Stomach (tissue), 9 donors: ENCODE data around the gene RUFY4. TPM values are rescaled to one million over a fixed set of nuclear protein-coding genes. Genes with fewer than 3 reads are reported as not detected.

Experiments used
- DNase-seq, 2 donors: peaks; one replicate each; pipeline versions ENCODE4 v3.0.0 to v3.0.0-alpha.2; 2013 to 2019
- H3K27ac ChIP-seq, 5 donors: fragments of 200-600 bp in 4 of 5; sonication (generic) in 4 of 5; one replicate each; pipeline ENCODE4 v1.5.1; 2013 to 2019; ENCODE audit warnings: mild to moderate bottlenecking in 1 of 5, moderate library complexity in 1 of 5
- H3K27me3 ChIP-seq, 3 donors: fragments of 200-600 bp; sonication (generic); one replicate each; pipeline ENCODE4 v1.5.1; 2017 to 2019; ENCODE audit warnings: mixed run types in 1 of 3
- H3K36me3 ChIP-seq, 4 donors: fragments of 200-600 bp; sonication (generic); 1 replicate in 3 of 4; 2 replicates in 1 of 4; pipeline ENCODE4 v1.5.1; 2016 to 2019
- H3K4me1 ChIP-seq, 4 donors: fragments of 200-600 bp; sonication (generic); one replicate each; pipeline ENCODE4 v1.5.1; 2016 to 2019
- H3K4me3 ChIP-seq, 4 donors: fragments of 200-600 bp; sonication (generic) in 3 of 4; one replicate each; pipeline ENCODE4 v1.5.1; 2016 to 2019; ENCODE audit warnings: mild to moderate bottlenecking in 1 of 4
- H3K9me3 ChIP-seq, 4 donors: fragments of 200-600 bp; sonication (generic); one replicate each; pipeline ENCODE4 v1.5.1; 2016 to 2019
- EP300 ChIP-seq: sonication (generic); formaldehyde crosslinking; IDR thresholded peaks from one replicate; pipeline ENCODE4 v1.6.1; 2017; ENCODE audit warnings: antibody characterized with exemption
- POLR2A ChIP-seq, 4 donors: fragments of 450-650 bp; IDR thresholded peaks; one replicate each; pipeline ENCODE4 v1.6.1; 2016; ENCODE audit warnings: antibody characterized with exemption in 4 of 4, control low read depth in 2 of 4, mild to moderate bottlenecking in 1 of 4, moderate library complexity in 1 of 4
- POLR2AphosphoS5 ChIP-seq, 3 donors: sonication (generic); formaldehyde crosslinking; IDR thresholded peaks; one replicate each; pipeline ENCODE4 v1.6.1; 2016; ENCODE audit warnings: antibody characterized with exemption in 3 of 3
- WGBS, 5 donors: extraction: QIAGEN DNeasy Blood & Tissue Kit in 3 of 5; methylation state at CpG; one replicate each; pipeline versions ENCODE4 v1.1.5 to v1.1.7; 2013 to 2018; 5-methylcytosine and 5-hydroxymethylcytosine counted together
- intact Hi-C: fragments of 100-400 bp; cut with DNase I; formaldehyde crosslinking; loops from one replicate; pipeline ENCODE4 v1.15.1; 2023; ENCODE audit warnings: low total_unique reads
- polyA plus RNA-seq, 3 donors: library from polyadenylated mRNA; stranded (reverse); fragments of 200-250 nt; gene quantifications; one replicate each; pipeline ENCODE4 v1.2.3, GENCODE V29; 2013
- total RNA-seq, 5 donors: library from RNA; depleted of rRNA; stranded (reverse); fragments of >200 nt; gene quantifications; one replicate each; pipeline versions ENCODE4 v1.1.0 to v1.2.3, GENCODE V29; 2014 to 2016
- TF ChIP-seq, protein P1 (sequence below), 7 experiments: fragments of 450-650 bp in 4 of 7; fragments of 200-600 bp in 3 of 7; sonication (generic) in 3 of 7; IDR thresholded peaks; one replicate each; pipeline ENCODE4 v1.5.1; 2016 to 2019; ENCODE audit warnings: antibody characterized with exemption in 7 of 7, control low read depth in 2 of 7, mild to moderate bottlenecking in 1 of 7
- donor health status: healthy with polysubstance abuse.
- donor health status: Bipolar disorder and iron deficiency.
- donor health status: healthy.

Gene RUFY4
- total and polyA plus RNA-seq, 8 donors = 0.12 to 0.43 TPM; not detected in 6

DNA sequence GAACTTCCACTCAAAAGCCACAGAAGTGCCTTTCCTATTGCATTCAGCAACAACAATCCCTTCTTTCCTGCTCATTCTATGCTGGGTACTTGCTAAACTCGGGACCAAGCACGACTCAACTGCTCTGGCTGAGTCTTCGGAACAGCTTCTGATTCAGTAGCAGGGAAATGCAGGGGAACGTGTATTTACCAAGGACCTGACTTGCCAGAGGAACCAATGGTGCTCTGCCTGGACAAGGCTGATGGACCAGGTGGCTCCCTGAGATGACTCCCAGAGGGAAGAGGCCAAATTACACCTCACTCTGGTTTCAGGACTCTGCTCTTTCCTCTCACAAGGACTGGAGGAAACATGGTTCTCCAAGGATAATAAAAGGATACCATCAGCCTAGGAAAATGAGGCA is 69.0 kb downstream of the RUFY4 start:
- no peak for DNase-seq
- Histone ChIP-seq H3K27me3 (peaks cover 0 to 52% (median 12%) of the 10 kb centered on the region in 3 donors), H3K4me1 (no peaks in the 10 kb centered on the region), H3K36me3 (no peaks in the 10 kb centered on the region), H3K27ac (no peak overlapping the region), H3K9me3 (no peaks in the 10 kb centered on the region), H3K4me3 (no peak overlapping the region)
- 48 to 70% (median 66%) methylated on average over 4 of the region's 4 CpGs for WGBS, 5 donors
- TF ChIP-seq, protein P1, sequence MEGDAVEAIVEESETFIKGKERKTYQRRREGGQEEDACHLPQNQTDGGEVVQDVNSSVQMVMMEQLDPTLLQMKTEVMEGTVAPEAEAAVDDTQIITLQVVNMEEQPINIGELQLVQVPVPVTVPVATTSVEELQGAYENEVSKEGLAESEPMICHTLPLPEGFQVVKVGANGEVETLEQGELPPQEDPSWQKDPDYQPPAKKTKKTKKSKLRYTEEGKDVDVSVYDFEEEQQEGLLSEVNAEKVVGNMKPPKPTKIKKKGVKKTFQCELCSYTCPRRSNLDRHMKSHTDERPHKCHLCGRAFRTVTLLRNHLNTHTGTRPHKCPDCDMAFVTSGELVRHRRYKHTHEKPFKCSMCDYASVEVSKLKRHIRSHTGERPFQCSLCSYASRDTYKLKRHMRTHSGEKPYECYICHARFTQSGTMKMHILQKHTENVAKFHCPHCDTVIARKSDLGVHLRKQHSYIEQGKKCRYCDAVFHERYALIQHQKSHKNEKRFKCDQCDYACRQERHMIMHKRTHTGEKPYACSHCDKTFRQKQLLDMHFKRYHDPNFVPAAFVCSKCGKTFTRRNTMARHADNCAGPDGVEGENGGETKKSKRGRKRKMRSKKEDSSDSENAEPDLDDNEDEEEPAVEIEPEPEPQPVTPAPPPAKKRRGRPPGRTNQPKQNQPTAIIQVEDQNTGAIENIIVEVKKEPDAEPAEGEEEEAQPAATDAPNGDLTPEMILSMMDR (IDR thresholded peaks at IDR 0.05) = no peak
- TF ChIP-seq EP300 (no peak), POLR2A (IDR thresholded peaks at IDR 0.05) (no peak), POLR2AphosphoS5 (IDR thresholded peaks at IDR 0.05) (no peak)
- intact Hi-C loops = no loop called here

Other genes with a start within 250 kb of the RUFY4 start
- 100 to 1,000 TPM; 145 to 682 (median 198) TPM for gene TNS1, start 66.3 kb upstream of the RUFY4 start, total RNA-seq
- 10 to 100 TPM; 18.5 to 44.9 (median 33.2) TPM for gene TNS1, start 66.3 kb upstream of the RUFY4 start, polyA plus RNA-seq
- gene CXCR2, start 56.8 kb downstream of the RUFY4 start, total RNA-seq = 1 to 10 TPM in 1 of 5 donors, under 1 TPM in 1, not detected in 3; 0.37 to 1.2 TPM
- 1 to 10 TPM; 1.2 to 2.3 (median 2.1) TPM for gene CXCR2, start 56.8 kb downstream of the RUFY4 start, polyA plus RNA-seq
- under 1 TPM in 3 of 5 donors, not detected in 2; 0.37 to 0.87 (median 0.45) TPM for gene CXCR1, start 97.7 kb downstream of the RUFY4 start, total RNA-seq
- under 1 TPM; 0.03 to 0.62 (median 0.61) TPM for gene CXCR1, start 97.7 kb downstream of the RUFY4 start, polyA plus RNA-seq
- 100 to 1,000 TPM in 4 of 5 donors, 10 to 100 TPM in 1; 92.1 to 456 (median 234) TPM for gene ARPC2, start 147.9 kb downstream of the RUFY4 start, total RNA-seq
- 100 to 1,000 TPM; 188 to 384 (median 278) TPM for gene ARPC2, start 147.9 kb downstream of the RUFY4 start, polyA plus RNA-seq
- gene GPBAR1, start 191.8 kb downstream of the RUFY4 start, total RNA-seq = 1 to 10 TPM in 3 of 5 donors, under 1 TPM in 2; 0.45 to 4.8 (median 1.1) TPM
- gene GPBAR1, start 191.8 kb downstream of the RUFY4 start, polyA plus RNA-seq = 1 to 10 TPM; 1.8 to 2.7 (median 2.6) TPM
- gene AAMP, start 200.9 kb downstream of the RUFY4 start, total RNA-seq = 100 to 1,000 TPM in 4 of 5 donors, 10 to 100 TPM in 1; 82.6 to 218 (median 173) TPM
- 100 to 1,000 TPM in 1 of 3 donors, 10 to 100 TPM in 2; 85.9 to 183 (median 88.9) TPM for gene AAMP, start 200.9 kb downstream of the RUFY4 start, polyA plus RNA-seq
- 100 to 1,000 TPM in 2 of 5 donors, 10 to 100 TPM in 3; 35.1 to 121 (median 76.9) TPM for gene PNKD, start 201.3 kb downstream of the RUFY4 start, total RNA-seq
- 100 to 1,000 TPM; 114 to 116 (median 114) TPM for gene PNKD, start 201.3 kb downstream of the RUFY4 start, polyA plus RNA-seq
- gene TMBIM1, start 223.2 kb downstream of the RUFY4 start, total RNA-seq = 100 to 1,000 TPM; 103 to 318 (median 223) TPM
- gene TMBIM1, start 223.2 kb downstream of the RUFY4 start, polyA plus RNA-seq = 100 to 1,000 TPM in 1 of 3 donors, 10 to 100 TPM in 2; 94.6 to 119 (median 97.9) TPM